OCI-LY1 (cell line): ENCODE data around the gene GNG13.

Experiments used
- CTCF ChIP-seq: fragments of 200-600 bp; sonication (generic), shearing (Covaris generic); IDR thresholded peaks from 2 replicates; pipeline ENCODE4 v1.5.1; 2017; ENCODE audit warnings: mild to moderate bottlenecking, antibody characterized with exemption, low read length, moderate library complexity, mixed read lengths
- EZH2 ChIP-seq: fragments of 200-600 bp; sonication (generic), shearing (Covaris generic); IDR thresholded peaks from 2 replicates; pipeline ENCODE4 v1.8.0; 2017; ENCODE audit warnings: borderline replicate concordance, mixed run types, mild to moderate bottlenecking, antibody characterized with exemption, low read length, moderate library complexity, mixed read lengths

- TF ChIP-seq CTCF: no peak
- no peak for TF ChIP-seq EZH2
These were observed 12.0 kb downstream of the GNG13 start, which contains the start of gene CHTF18 for GRCh38 chr16:788399-789126.
